ENCODE results near the gene CLDN17.

DNA sequence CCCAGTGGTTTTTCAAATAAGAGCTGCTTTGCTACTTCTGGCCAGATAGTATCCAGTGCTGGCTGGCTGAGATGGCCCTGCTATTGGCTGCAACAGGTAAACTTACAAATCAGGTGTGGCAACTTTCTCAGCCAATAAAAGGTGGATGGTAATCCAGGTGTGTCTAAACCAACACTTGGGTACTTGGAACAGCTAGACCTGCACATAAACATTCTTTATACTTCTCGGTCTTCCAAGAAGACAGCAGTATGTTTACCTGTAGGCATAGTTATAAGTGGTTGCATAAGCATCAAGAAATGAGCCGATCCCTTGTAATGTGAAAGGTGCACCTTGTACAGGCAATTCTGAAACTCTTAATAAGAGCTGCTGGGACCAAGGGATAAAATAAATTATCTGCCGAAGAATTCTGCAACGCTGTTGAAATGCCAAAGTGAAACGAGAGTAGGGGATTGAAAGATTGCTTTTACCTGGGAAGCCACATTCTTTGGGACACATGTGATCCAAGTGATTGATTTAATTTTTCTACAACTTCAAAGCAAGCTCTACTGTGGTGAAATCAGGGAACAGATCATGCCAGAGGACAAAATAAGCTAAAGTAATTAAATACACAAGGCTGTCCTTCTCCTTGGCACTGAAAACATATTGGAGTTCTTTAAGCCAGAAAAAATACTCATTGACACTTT, 49.6 kb upstream of the CLDN17 start, which contains the start of gene CLDN8:
- TF ChIP-seq, protein P1, sequence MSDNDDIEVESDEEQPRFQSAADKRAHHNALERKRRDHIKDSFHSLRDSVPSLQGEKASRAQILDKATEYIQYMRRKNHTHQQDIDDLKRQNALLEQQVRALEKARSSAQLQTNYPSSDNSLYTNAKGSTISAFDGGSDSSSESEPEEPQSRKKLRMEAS (IDR thresholded peaks at IDR 0.05) = no peak
- TF ChIP-seq CEBPB (IDR thresholded peaks at IDR 0.05) (no peak), CREB1 (IDR thresholded peaks at IDR 0.05; ENCODE audit: low read depth) (no peak), EGR1 (IDR thresholded peaks at IDR 0.05) (no peak), TCF12 (IDR thresholded peaks at IDR 0.05; ENCODE audit: low read depth) (no peak), TAF1 (IDR thresholded peaks at IDR 0.05; ENCODE audit: low read depth) (no peak), ZBTB7A (IDR thresholded peaks at IDR 0.05; ENCODE audit: low read depth) (no peak)

Measured in Ishikawa (cell line).